Measurements from ENCODE around the gene CNTN4. TPM values are rescaled to one million over a fixed set of nuclear protein-coding genes. Genes with fewer than 3 reads are reported as not detected.

The CNTN4 gene
- polyA plus RNA-seq, 1 donor (not counting 4 experiments of a cell fraction or from before 2014, with no cell fraction given): not detected

GRCh38 chr3:2303566-2303965, 204.9 kb downstream of the CNTN4 start:
- Histone ChIP-seq H3K36me3 (ENCODE audit: control insufficient read depth in 2 of 2, extremely low read depth in 1 of 2, insufficient read depth in 2 of 2, low read length in 2 of 2) (no peaks in the 10 kb centered on the region), H2AFZ (ENCODE audit: control insufficient read depth, low read length) (no peak overlapping the region), H3K9me1 (ENCODE audit: control insufficient read depth, extremely low read depth, insufficient read depth, low read length) (no peaks in the 10 kb centered on the region), H3K9ac (ENCODE audit: control insufficient read depth, extremely low read depth, insufficient read depth, low read length) (no peak overlapping the region), H3K27ac (ENCODE audit: control insufficient read depth, insufficient read depth, low read length) (no peak overlapping the region), H3K27me3 (ENCODE audit: control insufficient read depth, extremely low read depth, insufficient read depth, low read length) (no peaks in the 10 kb centered on the region), H3K4me2 (ENCODE audit: control insufficient read depth, extremely low read depth, insufficient read depth, low read depth, low read length) (no peak overlapping the region), H3K4me1 (ENCODE audit: control insufficient read depth, extremely low read depth, insufficient read depth, low read length) (no peaks in the 10 kb centered on the region), H4K20me1 (ENCODE audit: control insufficient read depth, extremely low read depth, insufficient read depth, low read length) (no peaks in the 10 kb centered on the region), H3K4me3 (ENCODE audit: control insufficient read depth in 2 of 3, extremely low read depth in 1 of 3, insufficient read depth in 2 of 3, low read depth in 1 of 3, low read length in 3 of 3) (no peak overlapping the region), H3K9me3 (ENCODE audit: control insufficient read depth, low read depth, low read length) (no peaks in the 10 kb centered on the region), H3K79me2 (ENCODE audit: control insufficient read depth, insufficient read depth, low read length) (no peaks in the 10 kb centered on the region)
- TF ChIP-seq, protein P1, sequence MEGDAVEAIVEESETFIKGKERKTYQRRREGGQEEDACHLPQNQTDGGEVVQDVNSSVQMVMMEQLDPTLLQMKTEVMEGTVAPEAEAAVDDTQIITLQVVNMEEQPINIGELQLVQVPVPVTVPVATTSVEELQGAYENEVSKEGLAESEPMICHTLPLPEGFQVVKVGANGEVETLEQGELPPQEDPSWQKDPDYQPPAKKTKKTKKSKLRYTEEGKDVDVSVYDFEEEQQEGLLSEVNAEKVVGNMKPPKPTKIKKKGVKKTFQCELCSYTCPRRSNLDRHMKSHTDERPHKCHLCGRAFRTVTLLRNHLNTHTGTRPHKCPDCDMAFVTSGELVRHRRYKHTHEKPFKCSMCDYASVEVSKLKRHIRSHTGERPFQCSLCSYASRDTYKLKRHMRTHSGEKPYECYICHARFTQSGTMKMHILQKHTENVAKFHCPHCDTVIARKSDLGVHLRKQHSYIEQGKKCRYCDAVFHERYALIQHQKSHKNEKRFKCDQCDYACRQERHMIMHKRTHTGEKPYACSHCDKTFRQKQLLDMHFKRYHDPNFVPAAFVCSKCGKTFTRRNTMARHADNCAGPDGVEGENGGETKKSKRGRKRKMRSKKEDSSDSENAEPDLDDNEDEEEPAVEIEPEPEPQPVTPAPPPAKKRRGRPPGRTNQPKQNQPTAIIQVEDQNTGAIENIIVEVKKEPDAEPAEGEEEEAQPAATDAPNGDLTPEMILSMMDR (optimal IDR thresholded peaks at IDR 0.05 in 1 of 3, IDR thresholded peaks at IDR 0.05 in 1 of 3, conservative IDR thresholded peaks at IDR 0.05 in 1 of 3; ENCODE audit: extremely low read depth in 1 of 3, insufficient read depth in 2 of 3, low read length in 3 of 3): no peak
- no peak for TF ChIP-seq EZH2 (IDR thresholded peaks at IDR 0.05; ENCODE audit: low read length)
- DNase-seq (ENCODE audit: low read depth, low spot score) (no peak), FAIRE-seq (no peak)
- dilution Hi-C loops (cut with MboI; ENCODE audit: extremely low pct_ligation_motif_present, low sequenced_read_pairs): no loop called here

DNA sequence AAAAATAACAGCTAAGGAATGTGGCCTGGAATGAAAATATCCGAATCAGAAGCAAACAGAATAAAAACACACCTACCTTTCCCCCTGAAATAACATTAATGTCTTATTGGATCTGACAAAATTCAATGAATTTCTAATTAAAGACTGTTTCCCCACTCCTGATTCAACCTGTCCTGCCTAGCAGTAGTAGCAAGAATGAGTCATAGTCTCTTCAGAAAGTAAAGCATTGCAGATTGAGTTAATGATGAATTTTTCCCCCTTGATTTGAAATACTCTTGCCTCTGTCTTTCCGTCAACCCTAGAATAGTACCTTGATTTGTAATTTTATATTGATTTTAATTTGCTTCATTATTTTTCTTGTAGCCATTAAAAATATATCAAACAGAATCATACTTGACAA, 212.4 kb downstream of the CNTN4 start:
- no peak overlapping the region for H2AFZ ChIP-seq (ENCODE audit: control insufficient read depth, low read length)
- TF ChIP-seq EZH2 (IDR thresholded peaks at IDR 0.05; ENCODE audit: low read length): no peak
- TF ChIP-seq, protein P1 (optimal IDR thresholded peaks at IDR 0.05 in 1 of 3, IDR thresholded peaks at IDR 0.05 in 1 of 3, conservative IDR thresholded peaks at IDR 0.05 in 1 of 3; ENCODE audit: extremely low read depth in 1 of 3, insufficient read depth in 2 of 3, low read length in 3 of 3): no peak
- dilution Hi-C loops (cut with MboI; ENCODE audit: extremely low pct_ligation_motif_present, low sequenced_read_pairs): no loop called here

More for the DNA sequence above, 212.4 kb downstream of the CNTN4 start:
- Histone ChIP-seq H3K27me3 (ENCODE audit: control insufficient read depth, extremely low read depth, insufficient read depth, low read length) (no peaks in the 10 kb centered on the region), H3K9me1 (ENCODE audit: control insufficient read depth, extremely low read depth, insufficient read depth, low read length) (no peaks in the 10 kb centered on the region), H3K36me3 (ENCODE audit: control insufficient read depth in 2 of 2, extremely low read depth in 1 of 2, insufficient read depth in 2 of 2, low read length in 2 of 2) (no peaks in the 10 kb centered on the region), H3K4me3 (ENCODE audit: control insufficient read depth in 2 of 3, extremely low read depth in 1 of 3, insufficient read depth in 2 of 3, low read depth in 1 of 3, low read length in 3 of 3) (no peak overlapping the region), H4K20me1 (ENCODE audit: control insufficient read depth, extremely low read depth, insufficient read depth, low read length) (no peaks in the 10 kb centered on the region), H3K79me2 (ENCODE audit: control insufficient read depth, insufficient read depth, low read length) (no peaks in the 10 kb centered on the region), H3K4me1 (ENCODE audit: control insufficient read depth, extremely low read depth, insufficient read depth, low read length) (no peaks in the 10 kb centered on the region), H3K9ac (ENCODE audit: control insufficient read depth, extremely low read depth, insufficient read depth, low read length) (no peak overlapping the region), H3K9me3 (ENCODE audit: control insufficient read depth, low read depth, low read length) (no peaks in the 10 kb centered on the region), H3K4me2 (ENCODE audit: control insufficient read depth, extremely low read depth, insufficient read depth, low read depth, low read length) (no peak overlapping the region), H3K27ac (ENCODE audit: control insufficient read depth, insufficient read depth, low read length) (no peak overlapping the region)
- DNase-seq (ENCODE audit: low read depth, low spot score): no peak
- no peak for FAIRE-seq

Data from keratinocyte (primary cell).